ENCODE results near the gene SLC6A9.

DNA sequence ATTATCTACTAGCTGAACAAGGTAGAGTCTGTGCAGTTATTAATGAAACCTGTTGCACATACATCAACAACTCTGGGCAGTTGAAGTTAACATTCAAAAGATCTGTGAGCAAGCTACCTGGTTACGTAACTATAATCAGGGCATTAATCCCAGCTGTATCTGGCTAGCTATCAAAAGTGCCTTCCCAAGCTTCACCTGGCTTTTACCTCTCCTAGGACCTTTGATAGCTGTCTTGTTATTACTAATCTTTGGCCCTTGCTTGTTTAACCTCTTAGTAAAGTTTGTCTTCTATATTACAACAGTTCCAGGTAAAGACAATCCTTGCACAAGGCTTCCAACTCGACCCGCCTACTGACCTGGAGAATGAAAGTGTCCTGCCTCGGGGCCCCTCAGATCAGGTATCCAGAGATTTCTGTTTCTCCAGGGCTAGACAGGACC, 29.6 kb upstream of the SLC6A9 start:
- no peak for TF ChIP-seq POLR2A (IDR thresholded peaks at IDR 0.05)
- TF ChIP-seq, protein P1, sequence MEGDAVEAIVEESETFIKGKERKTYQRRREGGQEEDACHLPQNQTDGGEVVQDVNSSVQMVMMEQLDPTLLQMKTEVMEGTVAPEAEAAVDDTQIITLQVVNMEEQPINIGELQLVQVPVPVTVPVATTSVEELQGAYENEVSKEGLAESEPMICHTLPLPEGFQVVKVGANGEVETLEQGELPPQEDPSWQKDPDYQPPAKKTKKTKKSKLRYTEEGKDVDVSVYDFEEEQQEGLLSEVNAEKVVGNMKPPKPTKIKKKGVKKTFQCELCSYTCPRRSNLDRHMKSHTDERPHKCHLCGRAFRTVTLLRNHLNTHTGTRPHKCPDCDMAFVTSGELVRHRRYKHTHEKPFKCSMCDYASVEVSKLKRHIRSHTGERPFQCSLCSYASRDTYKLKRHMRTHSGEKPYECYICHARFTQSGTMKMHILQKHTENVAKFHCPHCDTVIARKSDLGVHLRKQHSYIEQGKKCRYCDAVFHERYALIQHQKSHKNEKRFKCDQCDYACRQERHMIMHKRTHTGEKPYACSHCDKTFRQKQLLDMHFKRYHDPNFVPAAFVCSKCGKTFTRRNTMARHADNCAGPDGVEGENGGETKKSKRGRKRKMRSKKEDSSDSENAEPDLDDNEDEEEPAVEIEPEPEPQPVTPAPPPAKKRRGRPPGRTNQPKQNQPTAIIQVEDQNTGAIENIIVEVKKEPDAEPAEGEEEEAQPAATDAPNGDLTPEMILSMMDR (IDR thresholded peaks at IDR 0.05 in 4 of 5, conservative IDR thresholded peaks at IDR 0.05 in 1 of 5), result no peak

All from gastrocnemius medialis (tissue), 4 donors.